ENCODE measurements around the gene CCR9.

- TF ChIP-seq SIN3A (IDR thresholded peaks at IDR 0.05; ENCODE audit: borderline replicate concordance, insufficient read depth, low read length), result no peak
- TF ChIP-seq, protein P1, sequence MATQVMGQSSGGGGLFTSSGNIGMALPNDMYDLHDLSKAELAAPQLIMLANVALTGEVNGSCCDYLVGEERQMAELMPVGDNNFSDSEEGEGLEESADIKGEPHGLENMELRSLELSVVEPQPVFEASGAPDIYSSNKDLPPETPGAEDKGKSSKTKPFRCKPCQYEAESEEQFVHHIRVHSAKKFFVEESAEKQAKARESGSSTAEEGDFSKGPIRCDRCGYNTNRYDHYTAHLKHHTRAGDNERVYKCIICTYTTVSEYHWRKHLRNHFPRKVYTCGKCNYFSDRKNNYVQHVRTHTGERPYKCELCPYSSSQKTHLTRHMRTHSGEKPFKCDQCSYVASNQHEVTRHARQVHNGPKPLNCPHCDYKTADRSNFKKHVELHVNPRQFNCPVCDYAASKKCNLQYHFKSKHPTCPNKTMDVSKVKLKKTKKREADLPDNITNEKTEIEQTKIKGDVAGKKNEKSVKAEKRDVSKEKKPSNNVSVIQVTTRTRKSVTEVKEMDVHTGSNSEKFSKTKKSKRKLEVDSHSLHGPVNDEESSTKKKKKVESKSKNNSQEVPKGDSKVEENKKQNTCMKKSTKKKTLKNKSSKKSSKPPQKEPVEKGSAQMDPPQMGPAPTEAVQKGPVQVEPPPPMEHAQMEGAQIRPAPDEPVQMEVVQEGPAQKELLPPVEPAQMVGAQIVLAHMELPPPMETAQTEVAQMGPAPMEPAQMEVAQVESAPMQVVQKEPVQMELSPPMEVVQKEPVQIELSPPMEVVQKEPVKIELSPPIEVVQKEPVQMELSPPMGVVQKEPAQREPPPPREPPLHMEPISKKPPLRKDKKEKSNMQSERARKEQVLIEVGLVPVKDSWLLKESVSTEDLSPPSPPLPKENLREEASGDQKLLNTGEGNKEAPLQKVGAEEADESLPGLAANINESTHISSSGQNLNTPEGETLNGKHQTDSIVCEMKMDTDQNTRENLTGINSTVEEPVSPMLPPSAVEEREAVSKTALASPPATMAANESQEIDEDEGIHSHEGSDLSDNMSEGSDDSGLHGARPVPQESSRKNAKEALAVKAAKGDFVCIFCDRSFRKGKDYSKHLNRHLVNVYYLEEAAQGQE (IDR thresholded peaks at IDR 0.05; ENCODE audit: insufficient read depth in 1 of 2, low read depth in 2 of 2, low read length in 2 of 2), result no peak
- no peak for TF ChIP-seq POLR2AphosphoS5 (IDR thresholded peaks at IDR 0.05; ENCODE audit: low read depth, low read length)
These were observed 1.8 kb upstream of the CCR9 start for GRCh38 chr3:45884368-45885201.
